B cell (primary cell): ENCODE data around the gene FAF2.

Experiments used
- EZH2 ChIP-seq: IDR thresholded peaks from 2 replicates; pipeline ENCODE4 v1.6.1; 2012; ENCODE audit warnings: borderline replicate concordance, low read depth, mild to moderate bottlenecking, moderate library complexity, low read length; ENCODE audit not compliant: insufficient read depth, poor library complexity, severe bottlenecking
- TF ChIP-seq, protein P1 (sequence below): fragments of 200-600 bp; IDR thresholded peaks from one replicate; pipeline ENCODE4 v1.8.0; 2022; ENCODE audit warnings: antibody characterized with exemption, mild to moderate bottlenecking

- TF ChIP-seq, protein P1, sequence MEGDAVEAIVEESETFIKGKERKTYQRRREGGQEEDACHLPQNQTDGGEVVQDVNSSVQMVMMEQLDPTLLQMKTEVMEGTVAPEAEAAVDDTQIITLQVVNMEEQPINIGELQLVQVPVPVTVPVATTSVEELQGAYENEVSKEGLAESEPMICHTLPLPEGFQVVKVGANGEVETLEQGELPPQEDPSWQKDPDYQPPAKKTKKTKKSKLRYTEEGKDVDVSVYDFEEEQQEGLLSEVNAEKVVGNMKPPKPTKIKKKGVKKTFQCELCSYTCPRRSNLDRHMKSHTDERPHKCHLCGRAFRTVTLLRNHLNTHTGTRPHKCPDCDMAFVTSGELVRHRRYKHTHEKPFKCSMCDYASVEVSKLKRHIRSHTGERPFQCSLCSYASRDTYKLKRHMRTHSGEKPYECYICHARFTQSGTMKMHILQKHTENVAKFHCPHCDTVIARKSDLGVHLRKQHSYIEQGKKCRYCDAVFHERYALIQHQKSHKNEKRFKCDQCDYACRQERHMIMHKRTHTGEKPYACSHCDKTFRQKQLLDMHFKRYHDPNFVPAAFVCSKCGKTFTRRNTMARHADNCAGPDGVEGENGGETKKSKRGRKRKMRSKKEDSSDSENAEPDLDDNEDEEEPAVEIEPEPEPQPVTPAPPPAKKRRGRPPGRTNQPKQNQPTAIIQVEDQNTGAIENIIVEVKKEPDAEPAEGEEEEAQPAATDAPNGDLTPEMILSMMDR = no peak
- TF ChIP-seq EZH2 = no peak
Measured at GRCh38 chr5:176413255-176413565, 35.0 kb upstream of the FAF2 start.
